D721Med (cell line): ENCODE measurements around the gene CYP26B1.

Experiments
- DNase-seq: peaks from one replicate; pipeline ENCODE4 v3.0.0; 2011; ENCODE audit warnings: low spot score; ENCODE audit not compliant: insufficient read length
- FAIRE-seq: peaks from 2 replicates; lab custom pipeline; 2011; peaks lifted over from hg19 to GRCh38; lab: Jason Lieb, UNC
- TF ChIP-seq, protein P1 (sequence below): IDR thresholded peaks from 2 replicates; pipeline ENCODE4 v1.5.1; 2012; ENCODE audit warnings: mild to moderate bottlenecking, control low read depth; ENCODE audit not compliant: insufficient read depth; ENCODE audit errors: missing control alignments

Gene CYP26B1

DNA sequence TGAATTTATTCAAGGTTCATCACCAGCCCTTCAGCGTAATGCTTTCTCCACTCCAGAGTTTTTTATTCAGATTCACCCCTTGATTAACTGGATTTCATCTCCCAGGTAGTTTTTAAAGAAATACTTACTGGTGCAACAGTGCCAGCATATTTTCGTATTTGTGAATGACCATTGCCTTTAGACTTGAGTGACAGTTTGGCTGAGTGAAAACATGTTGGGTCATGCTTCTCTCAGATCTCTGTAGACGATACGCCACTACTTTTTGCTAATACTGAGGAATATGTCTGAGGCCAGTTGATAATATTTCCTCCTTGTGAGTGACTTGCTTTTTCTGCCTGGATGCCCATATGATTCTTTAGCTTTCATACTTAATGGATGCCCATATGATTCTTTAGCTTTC, 51.5 kb downstream of the CYP26B1 start:
- DNase-seq (no peak), FAIRE-seq (no peak)
- TF ChIP-seq, protein P1, sequence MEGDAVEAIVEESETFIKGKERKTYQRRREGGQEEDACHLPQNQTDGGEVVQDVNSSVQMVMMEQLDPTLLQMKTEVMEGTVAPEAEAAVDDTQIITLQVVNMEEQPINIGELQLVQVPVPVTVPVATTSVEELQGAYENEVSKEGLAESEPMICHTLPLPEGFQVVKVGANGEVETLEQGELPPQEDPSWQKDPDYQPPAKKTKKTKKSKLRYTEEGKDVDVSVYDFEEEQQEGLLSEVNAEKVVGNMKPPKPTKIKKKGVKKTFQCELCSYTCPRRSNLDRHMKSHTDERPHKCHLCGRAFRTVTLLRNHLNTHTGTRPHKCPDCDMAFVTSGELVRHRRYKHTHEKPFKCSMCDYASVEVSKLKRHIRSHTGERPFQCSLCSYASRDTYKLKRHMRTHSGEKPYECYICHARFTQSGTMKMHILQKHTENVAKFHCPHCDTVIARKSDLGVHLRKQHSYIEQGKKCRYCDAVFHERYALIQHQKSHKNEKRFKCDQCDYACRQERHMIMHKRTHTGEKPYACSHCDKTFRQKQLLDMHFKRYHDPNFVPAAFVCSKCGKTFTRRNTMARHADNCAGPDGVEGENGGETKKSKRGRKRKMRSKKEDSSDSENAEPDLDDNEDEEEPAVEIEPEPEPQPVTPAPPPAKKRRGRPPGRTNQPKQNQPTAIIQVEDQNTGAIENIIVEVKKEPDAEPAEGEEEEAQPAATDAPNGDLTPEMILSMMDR: no peak

DNA sequence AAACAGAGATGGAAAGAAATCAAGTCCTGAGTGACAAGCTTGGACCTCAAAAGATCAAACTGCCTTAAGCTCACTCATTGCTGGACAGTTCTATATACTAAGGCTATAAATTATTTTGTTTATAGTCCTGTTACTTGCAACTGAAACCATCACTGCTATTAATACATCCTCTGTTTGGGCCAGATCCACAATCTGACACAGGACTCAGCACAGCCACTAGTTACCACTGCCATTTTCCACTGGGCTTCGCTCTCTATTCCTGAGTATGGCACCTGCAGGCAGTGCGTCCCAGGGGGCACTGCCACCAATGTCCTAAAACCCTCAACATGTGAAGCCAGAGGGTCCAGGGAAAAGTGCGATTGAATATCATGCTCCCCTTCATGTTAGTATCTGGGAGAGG, 52.3 kb downstream of the CYP26B1 start:
- FAIRE-seq (no peak), DNase-seq (no peak)
- TF ChIP-seq, protein P1: no peak

DNA sequence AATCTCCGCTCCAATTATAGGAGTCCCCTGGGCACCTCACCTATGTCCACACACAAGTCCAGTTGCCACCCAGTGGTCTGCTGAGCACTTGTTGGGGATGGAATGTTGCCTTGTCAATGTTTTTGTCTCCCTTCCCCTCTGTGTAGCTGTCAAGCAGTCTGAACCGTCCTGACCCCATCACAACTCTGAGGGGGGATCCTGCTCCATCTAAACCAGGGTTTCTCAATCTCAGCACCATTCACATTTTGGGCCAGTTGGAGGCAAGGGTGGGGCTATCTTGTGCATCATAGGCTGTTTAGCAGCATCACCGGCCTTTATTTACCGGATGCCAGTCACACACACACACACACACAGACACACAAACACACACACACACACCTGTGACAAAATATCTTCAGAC, 53.0 kb downstream of the CYP26B1 start:
- TF ChIP-seq, protein P1: no peak
- FAIRE-seq: no peak
- DNase-seq: no peak

DNA sequence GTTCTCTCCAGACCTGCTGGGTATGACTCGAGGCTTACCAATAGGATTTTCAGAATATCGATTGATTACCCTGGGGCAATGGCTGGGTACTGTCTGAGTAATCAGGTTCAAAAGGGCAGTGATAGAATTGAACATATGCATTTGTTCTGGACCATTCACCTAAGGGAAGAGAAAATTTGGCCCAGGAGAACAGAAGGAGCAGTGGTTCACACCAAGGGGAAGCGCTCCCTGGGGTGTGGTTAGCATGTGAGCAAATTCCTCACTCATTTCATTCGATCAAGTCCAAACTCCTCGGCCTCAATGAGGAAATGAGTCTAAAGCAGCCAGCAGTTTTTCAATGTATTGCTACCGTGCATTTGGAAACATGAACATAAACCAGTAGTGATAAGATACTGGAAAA, 55.6 kb downstream of the CYP26B1 start:
- no peak for FAIRE-seq
- TF ChIP-seq, protein P1: no peak
- no peak for DNase-seq

DNA sequence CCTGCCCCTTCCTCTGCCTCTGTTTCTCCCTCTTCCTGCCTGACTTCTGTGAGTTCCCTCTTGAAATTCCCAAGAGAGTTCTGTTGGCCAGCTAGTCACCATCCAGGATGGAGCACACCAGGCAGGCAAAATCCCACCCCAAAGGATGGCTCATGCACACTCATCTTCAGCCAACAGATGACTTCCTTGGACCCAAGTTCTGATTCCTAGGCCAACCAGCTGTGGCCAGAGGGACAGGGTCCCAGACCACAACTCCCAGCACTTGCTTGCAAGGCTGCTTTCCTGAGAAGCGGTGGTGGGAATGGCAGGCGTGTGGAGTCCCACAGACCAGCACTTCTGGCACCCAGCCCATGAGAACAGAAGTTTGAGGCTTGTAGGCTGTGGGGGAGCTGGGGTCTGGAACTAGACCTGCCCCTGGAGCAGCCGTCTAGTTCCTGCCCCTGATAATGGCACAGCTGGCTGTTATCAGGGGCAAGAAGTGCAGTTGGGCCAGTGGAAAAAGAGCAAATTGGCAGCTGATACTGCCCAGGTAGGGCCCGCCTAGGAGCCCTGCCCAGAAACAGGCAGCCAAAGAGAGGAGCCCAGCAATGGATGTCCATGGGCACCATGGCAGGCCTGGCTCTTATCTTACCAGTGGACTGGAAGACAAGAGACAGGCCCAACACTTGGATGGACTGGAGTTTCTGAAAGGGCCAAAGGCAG, 56.7 kb downstream of the CYP26B1 start:
- TF ChIP-seq, protein P1: no peak
- FAIRE-seq (no peak), DNase-seq (no peak)

DNA sequence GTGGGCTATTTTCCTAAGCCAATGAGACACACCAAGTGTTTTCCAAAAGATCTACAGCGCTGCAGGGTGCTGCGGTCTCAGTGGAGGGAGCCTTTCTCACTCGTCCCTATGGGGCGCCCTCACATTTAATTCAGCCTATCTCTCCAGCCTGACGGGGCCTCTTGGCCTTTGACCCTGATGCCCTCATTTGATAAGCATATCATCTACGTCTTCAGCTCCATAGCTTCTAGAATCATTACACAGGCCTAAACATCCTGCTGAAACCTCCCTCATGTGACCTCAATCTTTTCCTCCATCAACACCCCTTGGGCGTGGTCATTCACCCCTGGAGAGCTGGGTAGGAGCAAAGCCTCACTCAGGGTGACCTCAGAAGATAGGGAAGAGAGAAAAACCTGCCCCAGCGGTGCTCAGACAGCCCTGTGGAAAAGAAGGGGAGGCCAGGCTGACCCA, 57.4 kb downstream of the CYP26B1 start:
- TF ChIP-seq, protein P1: no peak
- FAIRE-seq: no peak

DNA sequence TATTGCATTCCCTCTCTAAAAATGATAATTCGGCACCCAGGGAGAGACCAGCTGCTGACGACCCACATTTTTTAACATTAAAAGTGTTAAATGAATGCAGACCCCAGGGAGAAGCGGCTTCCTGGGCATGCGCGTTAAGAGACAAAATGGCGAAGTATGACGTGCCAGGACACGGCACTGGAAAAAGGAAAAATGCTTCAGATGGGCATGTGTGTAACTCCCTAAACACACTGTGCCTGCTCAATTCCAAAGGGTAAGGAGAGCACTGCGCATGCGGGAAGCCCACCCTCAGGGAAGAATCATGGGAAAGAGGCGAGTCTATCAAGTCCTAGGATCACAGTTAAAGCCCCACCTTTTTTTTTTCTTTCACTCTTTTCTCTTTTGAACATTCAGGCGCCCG, 58.1 kb downstream of the CYP26B1 start:
- TF ChIP-seq, protein P1: no peak
- DNase-seq (no peak), FAIRE-seq (no peak)

More for the DNA sequence above, 57.4 kb downstream of the CYP26B1 start:
- DNase-seq: no peak
